AG08395 (cell line): ENCODE measurements around the gene TDG.
"Not testable (repeated sequence)": the region's sequence is repeated elsewhere in the genome, so short reads cannot be mapped to it uniquely, and the experiment has no call there.

ENCODE experiments used
- DNase-seq: peaks from one replicate; pipeline ENCODE4 v3.0.0; 2012; ENCODE audit warnings: mixed read lengths, low spot score

The TDG gene

DNA sequence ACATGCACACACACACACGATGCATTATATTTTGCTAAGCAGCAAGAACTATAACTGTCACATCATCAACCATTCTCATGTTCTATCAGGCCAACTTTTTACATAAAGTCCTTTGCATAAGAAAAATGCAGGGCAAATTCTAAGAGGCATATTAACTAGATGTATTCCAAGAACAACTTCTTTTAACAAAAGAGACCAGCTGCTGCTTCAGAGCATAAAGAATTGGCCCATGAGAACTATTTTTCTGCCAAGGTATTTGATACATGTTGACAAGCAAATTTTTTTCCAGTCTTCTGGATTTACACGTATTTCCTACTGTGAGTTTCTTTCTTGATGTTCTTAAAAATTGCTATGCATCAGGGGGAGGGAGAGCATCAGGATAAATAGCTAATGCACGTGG, 57.1 kb downstream of the TDG start:
- no peak for DNase-seq

- DNase-seq, result no peak
Measured at GRCh38 chr12:104023710-104024109, 58.0 kb downstream of the TDG start.

DNA sequence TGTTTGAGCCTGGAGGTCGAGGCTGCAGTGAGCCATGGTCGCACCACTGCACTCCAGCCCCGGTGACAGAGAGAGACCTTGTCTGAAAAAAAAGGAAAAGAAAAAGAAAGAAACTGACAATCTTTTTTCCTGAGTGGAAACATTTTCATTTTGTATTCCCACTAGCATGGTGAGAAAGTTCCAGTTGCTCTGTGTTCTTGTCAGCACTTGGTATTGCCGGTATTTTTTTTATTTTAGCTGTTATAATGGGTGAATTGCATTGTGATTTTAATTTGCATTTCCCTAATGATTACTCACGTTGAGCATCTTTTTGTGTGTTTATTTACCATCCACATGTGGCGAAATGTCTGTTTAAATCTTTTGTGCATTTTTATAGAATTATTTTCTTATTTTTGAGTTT, 58.7 kb downstream of the TDG start:
- DNase-seq, result no peak

DNA sequence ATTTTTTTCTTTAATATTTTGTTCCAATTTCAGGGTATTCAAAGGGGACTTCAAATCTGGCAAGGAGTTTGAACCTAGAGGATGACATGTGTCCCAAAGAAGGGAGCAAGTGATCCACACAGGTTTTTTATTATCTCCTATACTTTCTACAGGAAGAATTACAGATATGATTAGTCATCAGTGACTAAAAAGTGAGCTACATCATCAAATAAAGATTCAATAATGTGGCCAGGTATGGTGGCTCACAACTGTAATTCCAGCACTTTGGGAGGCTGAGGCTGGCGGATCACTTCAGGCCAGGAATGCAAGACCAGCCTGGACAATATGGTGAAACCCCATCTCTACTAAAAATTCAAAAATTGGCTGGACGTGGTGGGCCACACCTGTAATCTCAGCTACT, 60.1 kb downstream of the TDG start:
- no peak for DNase-seq

DNA sequence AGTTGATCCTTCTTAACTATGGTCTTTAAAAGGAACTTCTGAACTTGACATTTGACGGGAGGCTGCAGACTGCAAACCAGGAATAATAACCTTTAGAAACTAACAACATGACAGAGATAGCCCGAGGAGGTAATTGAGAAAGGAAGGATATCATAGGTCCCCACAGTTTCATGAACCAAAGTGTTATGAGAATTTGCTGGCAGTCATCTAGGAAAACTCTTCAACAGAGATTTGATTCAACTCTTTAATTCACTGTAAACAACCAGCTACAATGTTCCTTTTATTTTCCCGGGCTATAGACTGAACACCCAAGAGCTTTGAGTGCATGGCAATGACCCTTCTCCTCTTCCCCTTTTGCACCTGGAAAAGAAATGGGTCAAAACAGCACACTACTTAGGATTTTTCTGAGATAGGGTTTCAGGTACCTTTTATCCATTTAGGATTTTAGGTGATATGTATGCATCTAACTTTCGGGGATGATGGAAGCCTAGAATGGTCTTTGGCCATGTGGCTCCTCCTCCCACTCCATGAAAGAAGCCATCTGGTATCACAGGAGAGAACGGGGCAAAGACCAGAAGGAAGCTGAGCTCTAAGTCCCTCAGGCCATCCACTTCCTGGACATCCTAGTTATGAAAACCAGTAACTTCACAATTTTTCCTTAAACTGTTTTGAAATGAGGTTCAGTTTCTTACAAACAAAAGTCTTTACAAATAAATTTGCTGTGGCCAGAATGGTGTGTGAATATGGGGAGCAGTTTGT, 61.3 kb downstream of the TDG start:
- DNase-seq, result no peak

GRCh38 chr12:104030596-104030995, 64.9 kb downstream of the TDG start:
- DNase-seq, result not testable (repeated sequence)

GRCh38 chr12:104036143-104036542, 70.5 kb downstream of the TDG start:
- DNase-seq, result not testable (repeated sequence)
